Measurements from ENCODE around the gene TSPEAR. TPM values are rescaled to one million over a fixed set of nuclear protein-coding genes. Genes with fewer than 3 reads are reported as not detected.

Gene TSPEAR
- total and polyA plus RNA-seq, 3 donors from 2014 or later, result 0.53 to 0.62 (median 0.55) TPM

GRCh38 chr21:44459712-44460440, 251.5 kb downstream of the TSPEAR start:
- TF ChIP-seq POLR2A (IDR thresholded peaks at IDR 0.05) (no peak), CTCF (IDR thresholded peaks at IDR 0.05) (no peak)
- Histone ChIP-seq H3K36me3 (ENCODE audit: low read depth, missing control alignments) (no peaks in the 10 kb centered on the region), H3K4me1 (peaks cover 4% of the 10 kb centered on the region), H3K27ac (no peak overlapping the region), H3K4me3 (no peak overlapping the region), H3K9me3 (no peaks in the 10 kb centered on the region), H3K27me3 (no peaks in the 10 kb centered on the region)
- intact Hi-C loops (cut with DNase I; ENCODE audit: low total_unique reads), result no loop called here
- DNase-seq, result no peak
- WGBS, 2 donors, result 80 to 87% methylated on average over 4 to 14 of the region's 14 CpGs

DNA sequence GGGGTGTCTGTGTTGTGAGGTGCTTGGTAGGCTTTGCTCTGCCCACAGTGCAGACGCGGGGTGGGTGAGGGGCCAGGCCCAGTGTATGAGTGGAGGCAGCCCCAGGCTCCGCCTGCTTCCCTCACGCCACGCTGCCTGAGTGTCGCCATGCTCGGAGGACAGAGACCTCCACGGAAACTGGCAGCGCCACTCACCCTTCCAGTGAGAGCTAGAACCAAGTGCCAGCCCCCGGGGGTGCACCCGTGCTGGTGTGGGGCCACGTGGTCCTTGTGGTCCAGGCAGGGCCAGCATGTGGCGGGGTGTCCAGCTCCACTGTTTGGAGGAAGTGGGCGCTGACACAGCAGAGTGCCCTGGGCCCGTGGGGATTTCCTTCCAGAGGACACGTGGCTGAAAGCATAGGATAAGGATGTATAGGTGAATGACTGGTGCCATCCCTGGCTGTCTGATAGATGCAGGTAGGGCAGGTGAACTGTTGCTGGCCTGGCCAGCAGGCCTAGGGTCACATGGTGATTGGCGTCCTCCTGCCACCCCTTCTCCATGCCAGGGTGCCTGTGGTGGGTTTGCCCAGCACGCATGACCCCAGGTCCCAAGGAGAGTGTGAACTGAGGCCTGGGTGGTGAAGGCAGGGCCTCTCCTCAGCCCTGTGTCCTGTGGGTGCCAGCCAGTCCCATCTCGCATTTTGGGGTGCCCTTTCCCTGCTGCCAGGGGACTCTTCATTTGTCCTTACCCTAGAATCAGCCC, 252.2 kb downstream of the TSPEAR start:
- intact Hi-C loops (cut with DNase I; ENCODE audit: low total_unique reads), result no loop called here
- 93 to 100% methylated on average over 4 to 19 of the region's 19 CpGs for WGBS, 2 donors
- H3K4me1 ChIP-seq, result peaks cover 4% of the 10 kb centered on the region
- no peaks in the 10 kb centered on the region for H3K36me3 ChIP-seq (ENCODE audit: low read depth, missing control alignments)
- TF ChIP-seq POLR2A (IDR thresholded peaks at IDR 0.05), result no peak
- TF ChIP-seq CTCF (IDR thresholded peaks at IDR 0.05), result no peak
- H3K27ac ChIP-seq, result no peak overlapping the region
- no peak overlapping the region for H3K4me3 ChIP-seq
- H3K9me3 ChIP-seq, result no peaks in the 10 kb centered on the region
- DNase-seq, result no peak
- no peaks in the 10 kb centered on the region for H3K27me3 ChIP-seq

DNA sequence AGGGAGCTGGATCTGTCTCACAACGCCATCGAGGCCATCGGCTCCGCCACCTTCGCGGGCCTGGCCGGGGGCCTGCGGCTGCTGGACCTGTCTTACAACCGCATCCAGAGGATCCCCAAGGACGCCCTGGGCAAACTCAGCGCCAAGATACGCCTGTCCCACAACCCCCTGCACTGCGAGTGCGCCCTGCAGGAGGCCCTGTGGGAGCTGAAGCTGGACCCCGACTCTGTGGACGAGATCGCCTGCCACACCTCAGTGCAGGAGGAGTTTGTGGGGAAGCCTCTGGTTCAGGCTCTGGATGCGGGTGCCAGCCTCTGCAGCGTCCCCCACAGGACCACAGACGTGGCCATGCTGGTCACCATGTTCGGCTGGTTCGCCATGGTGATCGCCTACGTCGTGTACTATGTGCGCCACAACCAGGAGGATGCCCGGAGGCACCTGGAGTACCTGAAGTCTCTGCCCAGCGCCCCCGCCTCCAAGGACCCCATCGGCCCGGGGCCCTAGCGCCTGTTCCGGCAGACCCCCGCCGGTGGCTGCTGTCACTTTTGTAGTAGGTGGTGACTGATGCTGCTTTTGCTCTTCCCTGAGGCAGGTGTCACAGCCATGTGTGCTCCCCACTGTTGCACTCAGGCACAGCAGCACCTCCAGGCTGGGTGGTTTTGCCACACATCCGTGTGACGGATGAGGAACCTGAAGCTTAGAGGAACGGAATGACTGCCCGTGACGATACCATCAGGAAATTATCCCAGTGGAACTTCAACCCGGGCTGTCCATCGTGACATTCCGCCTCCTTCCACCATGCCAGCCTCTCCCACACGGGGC, 254.2 kb downstream of the TSPEAR start:
- TF ChIP-seq CTCF (IDR thresholded peaks at IDR 0.05), result no peak
- TF ChIP-seq POLR2A (IDR thresholded peaks at IDR 0.05), result no peak
- no peaks in the 10 kb centered on the region for H3K9me3 ChIP-seq
- intact Hi-C loops (cut with DNase I; ENCODE audit: low total_unique reads), result no loop called here
- H3K27me3 ChIP-seq, result no peaks in the 10 kb centered on the region
- no peak for DNase-seq
- peaks cover 4% of the 10 kb centered on the region for H3K4me1 ChIP-seq
- 94 to 97% methylated on average over 9 to 44 of the region's 44 CpGs for WGBS, 2 donors
- H3K27ac ChIP-seq, result no peak overlapping the region
- H3K4me3 ChIP-seq, result no peak overlapping the region
- no peaks in the 10 kb centered on the region for H3K36me3 ChIP-seq (ENCODE audit: low read depth, missing control alignments)

GRCh38 chr21:44456214-44456914, 255.0 kb downstream of the TSPEAR start:
- DNase-seq, result peak; percentile 22
- no peaks in the 10 kb centered on the region for H3K36me3 ChIP-seq (ENCODE audit: low read depth, missing control alignments)
- no peaks in the 10 kb centered on the region for H3K9me3 ChIP-seq
- H3K4me3 ChIP-seq, result peak overlapping the region; percentile 69 to 72
- H3K4me1 ChIP-seq, result peaks cover 4% of the 10 kb centered on the region
- WGBS, 2 donors, result 66 to 70% methylated on average over 19 to 35 of the region's 35 CpGs
- no peak overlapping the region for H3K27ac ChIP-seq
- intact Hi-C loops (cut with DNase I; ENCODE audit: low total_unique reads), result no loop called here
- no peaks in the 10 kb centered on the region for H3K27me3 ChIP-seq
- TF ChIP-seq CTCF (IDR thresholded peaks at IDR 0.05) (no peak), POLR2A (IDR thresholded peaks at IDR 0.05) (no peak)

All from testis (tissue), 3 donors.